OCI-LY7 (cell line): ENCODE data around the gene GPC1. TPM values are rescaled to one million over a fixed set of nuclear protein-coding genes. Genes with fewer than 3 reads are reported as not detected.

Experiments
- BruUV-seq: library from RNA; stranded (reverse); fragments of 400-500 nt; replicated peaks from 2 replicates; lab custom pipeline; 2021; lab: Mats Ljungman, UMichigan
- CTCF ChIA-PET: fragments of 300-600 bp; sonication (Branson Sonifier 250); formaldehyde crosslinking; loops from one replicate; lab custom pipeline; 2022; ENCODE audit warnings: antibody characterized with exemption; ENCODE audit not compliant: unreplicated experiment; lab: Charles Lee
- POLR2A ChIA-PET: fragments of 300-600 bp; sonication (Branson Sonifier 250); formaldehyde crosslinking; loops from one replicate; lab custom pipeline; 2022; ENCODE audit warnings: antibody characterized with exemption; lab: Charles Lee
- DNase-seq: peaks from one replicate; pipeline ENCODE4 v3.0.0-alpha.2; 2015; ENCODE audit warnings: low spot score
- H2AFZ ChIP-seq: fragments of 200-600 bp; sonication (generic), shearing (Covaris generic); 2 replicates; pipeline ENCODE4 v1.6.1; 2014; ENCODE audit warnings: mild to moderate bottlenecking, antibody characterized with exemption, low read length, moderate library complexity
- H3K27ac ChIP-seq: fragments of 200-600 bp; sonication (generic); 2 replicates; pipeline ENCODE4 v1.5.1; 2014; ENCODE audit warnings: mixed run types, low read depth, mild to moderate bottlenecking, moderate library complexity, low read length, inconsistent platforms; ENCODE audit not compliant: poor library complexity, severe bottlenecking
- H3K36me3 ChIP-seq: fragments of 200-600 bp; sonication (generic); 2 replicates; pipeline ENCODE4 v1.6.1; 2014; ENCODE audit warnings: mild to moderate bottlenecking, antibody characterized with exemption, low read length, moderate library complexity, mixed read lengths; ENCODE audit not compliant: insufficient read depth
- H3K4me1 ChIP-seq: fragments of 200-600 bp; sonication (generic); 2 replicates; pipeline ENCODE4 v1.5.1; 2014; ENCODE audit warnings: mild to moderate bottlenecking, low read length; ENCODE audit not compliant: insufficient read depth, poor library complexity, severe bottlenecking
- H3K4me2 ChIP-seq: fragments of 200-600 bp; sonication (generic); 2 replicates; pipeline ENCODE4 v1.6.1; 2014; ENCODE audit warnings: mild to moderate bottlenecking, low read length
- H3K4me3 ChIP-seq: fragments of 200-600 bp; sonication (generic); 2 replicates; pipeline ENCODE4 v1.5.1; 2014; ENCODE audit warnings: mild to moderate bottlenecking, low read depth, low read length; ENCODE audit not compliant: poor library complexity, severe bottlenecking
- H3K79me2 ChIP-seq: fragments of 200-600 bp; sonication (generic); 2 replicates; pipeline ENCODE4 v1.6.1; 2016; ENCODE audit warnings: low read depth, mild to moderate bottlenecking, low read length, moderate library complexity, mixed read lengths; ENCODE audit not compliant: insufficient read depth
- H3K9me2 ChIP-seq: fragments of 200-600 bp; sonication (generic); 2 replicates; pipeline ENCODE4 v1.6.1; 2016; ENCODE audit warnings: mild to moderate bottlenecking, low read length, mixed read lengths; ENCODE audit not compliant: insufficient read depth
- H3K9me3 ChIP-seq: fragments of 200-600 bp; sonication (generic); 2 replicates; pipeline ENCODE4 v1.6.1; 2014; ENCODE audit warnings: mild to moderate bottlenecking, mixed run types, low read length, mixed read lengths
- H4K20me1 ChIP-seq: fragments of 200-600 bp; sonication (generic); 2 replicates; pipeline ENCODE4 v1.6.1; 2014; ENCODE audit warnings: mild to moderate bottlenecking, antibody characterized with exemption, low read length, moderate library complexity, mixed read lengths; ENCODE audit not compliant: insufficient read depth
- CTCF ChIP-seq: fragments of 200-600 bp; sonication (generic); conservative IDR thresholded peaks from 2 replicates; pipeline ENCODE4 v1.5.1; 2014; ENCODE audit warnings: mild to moderate bottlenecking, antibody characterized with exemption, low read length, moderate library complexity, mixed read lengths
- EZH2phosphoT487 ChIP-seq: fragments of 200-600 bp; sonication (generic); IDR thresholded peaks from 2 replicates; pipeline ENCODE4 v1.6.1; 2018; ENCODE audit warnings: low read depth, borderline replicate concordance, mild to moderate bottlenecking, mixed run types, antibody characterized with exemption, low read length, moderate library complexity, mixed read lengths
- intact Hi-C: fragments of 100-400 bp; cut with micrococcal nuclease; formaldehyde crosslinking; loops from one replicate; pipeline ENCODE4 v1.10.0; 2022; ENCODE audit not compliant: unreplicated experiment
- total RNA-seq, 2 experiments: library from RNA; depleted of rRNA in 1 of 2; stranded (reverse); fragments of >200 nt in 1 of 2; shearing (Covaris generic) in 1 of 2; gene quantifications; 2 replicates each; pipeline ENCODE4 v1.2.3, GENCODE V29; 2014 to 2022

The GPC1 gene
- total RNA-seq, 2 experiments from 2014 or later: 2.4 to 4.0 TPM

GRCh38 chr2:240395448-240395847 lies 40.0 kb upstream of the GPC1 start:
- DNase-seq: no peak
- Histone ChIP-seq H3K4me1 (no peaks in the 10 kb centered on the region), H4K20me1 (no peaks in the 10 kb centered on the region), H3K79me2 (no peaks in the 10 kb centered on the region), H3K9me3 (no peaks in the 10 kb centered on the region), H3K27ac (no peak overlapping the region), H3K4me2 (no peak overlapping the region), H3K36me3 (no peaks in the 10 kb centered on the region), H3K9me2 (no peaks in the 10 kb centered on the region), H3K4me3 (no peak overlapping the region), H2AFZ (no peak overlapping the region)
- BruUV-seq: no TSS peak
- TF ChIP-seq EZH2phosphoT487: no peak
- ChIA-PET CTCF (no interaction called here), POLR2A (no interaction called here)
- intact Hi-C loops: no loop called here

DNA sequence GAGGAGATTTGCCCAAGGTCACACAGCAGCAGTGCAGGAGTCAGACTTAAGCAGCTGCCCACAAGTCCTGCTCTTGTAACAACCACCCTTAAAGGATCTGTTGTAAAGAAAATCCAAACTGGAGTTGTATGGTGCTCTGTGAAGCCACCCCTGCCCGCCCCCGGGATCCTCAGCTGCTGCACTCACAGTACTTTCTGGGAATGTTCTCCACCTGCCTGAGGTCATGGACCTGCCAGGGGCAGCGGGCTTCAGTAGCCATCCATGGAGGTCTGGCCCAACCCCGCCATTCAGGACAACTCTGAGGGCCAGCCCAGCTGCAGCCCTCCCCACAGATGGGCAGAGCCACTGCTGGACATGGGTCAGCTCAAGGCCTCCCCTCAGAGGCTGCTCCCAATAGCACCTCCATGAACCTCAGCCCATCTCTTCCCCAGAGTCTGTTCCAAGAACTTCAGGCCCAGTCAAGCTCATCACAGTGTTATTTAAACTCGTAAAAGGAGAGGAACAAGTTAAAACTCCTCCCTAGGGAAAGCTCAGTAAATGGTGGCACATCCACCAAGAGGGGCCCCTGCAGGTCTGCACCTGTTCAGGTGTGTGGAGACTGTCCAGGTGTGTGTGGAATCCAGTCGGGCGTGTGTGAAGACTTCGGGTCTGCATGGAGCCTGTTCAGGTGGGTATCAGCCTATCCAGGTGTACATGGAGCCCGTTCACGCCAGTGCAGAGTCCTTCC lies 39.4 kb upstream of the GPC1 start:
- no peak overlapping the region for H3K27ac ChIP-seq
- BruUV-seq: no TSS peak
- POLR2A ChIA-PET: no interaction called here
- DNase-seq: no peak
- CTCF ChIA-PET: no interaction called here
- no peak overlapping the region for H3K4me2 ChIP-seq
- H3K9me3 ChIP-seq: no peaks in the 10 kb centered on the region
- H4K20me1 ChIP-seq: no peaks in the 10 kb centered on the region
- H3K9me2 ChIP-seq: no peaks in the 10 kb centered on the region
- intact Hi-C loops: no loop called here
- TF ChIP-seq CTCF (no peak), EZH2phosphoT487 (no peak)
- H3K79me2 ChIP-seq: no peaks in the 10 kb centered on the region
- no peak overlapping the region for H2AFZ ChIP-seq
- no peaks in the 10 kb centered on the region for H3K4me1 ChIP-seq
- H3K4me3 ChIP-seq: no peak overlapping the region
- no peaks in the 10 kb centered on the region for H3K36me3 ChIP-seq

GRCh38 chr2:240396623-240397541 lies 38.6 kb upstream of the GPC1 start:
- Histone ChIP-seq H3K4me1 (no peaks in the 10 kb centered on the region), H3K36me3 (no peaks in the 10 kb centered on the region), H3K4me2 (no peak overlapping the region), H2AFZ (no peak overlapping the region), H3K9me2 (no peaks in the 10 kb centered on the region), H3K9me3 (no peaks in the 10 kb centered on the region), H3K27ac (no peak overlapping the region), H3K4me3 (no peak overlapping the region), H3K79me2 (no peaks in the 10 kb centered on the region), H4K20me1 (no peaks in the 10 kb centered on the region)
- ChIA-PET POLR2A (interaction anchor here (0.7 kb wide), 1 partner anchor 706 kb away, joined by 3 read pairs; no protein-coding TSS in a partner anchor), CTCF (no interaction called here)
- intact Hi-C loops: no loop called here
- no peak for DNase-seq
- no peak for TF ChIP-seq CTCF
- TF ChIP-seq EZH2phosphoT487: no peak
- no TSS peak for BruUV-seq
